HG03432 (cell line): ENCODE measurements around the gene TNC.
"Not testable (repeated sequence)": the region's sequence is repeated elsewhere in the genome, so short reads cannot be mapped to it uniquely, and the experiment has no call there.

Experiments
- ATAC-seq: cut with Tn5 transposase; IDR thresholded peaks from one replicate; pipeline ENCODE4 v1.9.1; 2021; ENCODE audit warnings: mild to moderate bottlenecking, moderate library complexity; ENCODE audit not compliant: unreplicated experiment

TNC gene

DNA sequence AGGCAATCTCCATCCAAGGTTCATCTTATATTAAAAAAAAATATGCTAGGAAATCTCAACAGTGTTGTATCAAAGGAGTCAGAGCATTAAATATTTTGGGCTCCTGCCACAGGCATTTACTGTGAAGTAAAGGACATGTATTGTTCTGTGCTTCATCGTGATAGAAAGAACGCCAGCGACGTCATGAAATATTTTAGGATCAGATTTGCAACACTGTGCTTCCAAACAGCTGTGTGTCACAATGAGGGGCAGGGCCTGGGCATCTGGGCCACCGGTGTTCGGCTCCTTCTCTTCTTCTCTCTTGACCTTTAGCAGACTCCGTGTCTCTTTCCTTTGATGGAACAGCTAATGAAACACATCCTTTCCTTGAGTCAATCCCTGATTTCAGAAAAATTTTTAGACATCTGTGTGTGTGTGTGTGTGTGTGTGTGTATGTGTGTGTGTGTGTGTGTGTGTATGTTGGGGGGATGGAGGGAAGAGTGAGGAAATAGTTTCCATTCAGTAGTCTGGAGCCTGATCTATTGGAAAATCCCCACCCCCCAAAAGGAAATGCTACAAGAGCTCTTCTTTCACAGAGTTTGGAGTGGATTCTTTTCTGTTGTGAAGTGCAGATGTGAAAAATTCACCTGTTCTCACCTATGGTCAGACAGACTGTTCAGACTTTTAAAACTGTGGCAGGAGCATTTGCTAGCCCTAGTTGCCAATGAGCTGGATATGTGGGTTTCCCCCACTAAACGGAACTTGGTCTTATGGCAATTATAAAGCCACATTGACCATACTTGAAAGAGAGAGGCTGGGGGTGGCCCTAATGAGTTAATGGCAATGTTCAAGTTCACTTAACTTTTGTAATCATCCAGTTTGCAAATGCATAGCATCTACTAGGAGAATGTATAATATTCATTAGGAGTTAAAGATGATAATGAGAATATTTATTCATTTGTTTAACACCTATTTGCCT, 18.1 kb upstream of the TNC start:
- ATAC-seq: no peak

DNA sequence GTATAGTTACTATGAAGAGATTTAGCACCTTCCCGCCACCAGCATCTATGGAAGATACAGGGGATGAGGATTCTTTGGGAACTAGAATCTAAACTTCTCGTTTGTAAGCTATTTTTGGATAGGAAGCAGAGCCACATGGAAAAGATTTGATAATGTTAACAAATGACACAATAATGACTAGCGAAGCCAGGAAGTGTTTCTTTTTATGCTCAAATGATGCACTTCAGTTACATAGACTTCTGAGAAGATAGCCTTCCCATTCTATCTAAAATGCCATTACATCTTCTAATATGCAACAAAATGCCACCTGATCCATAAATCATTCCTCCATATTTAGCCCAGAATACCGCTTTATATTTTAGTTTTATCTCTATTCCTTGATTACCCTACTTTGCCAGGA, 17.0 kb upstream of the TNC start:
- ATAC-seq: no peak

DNA sequence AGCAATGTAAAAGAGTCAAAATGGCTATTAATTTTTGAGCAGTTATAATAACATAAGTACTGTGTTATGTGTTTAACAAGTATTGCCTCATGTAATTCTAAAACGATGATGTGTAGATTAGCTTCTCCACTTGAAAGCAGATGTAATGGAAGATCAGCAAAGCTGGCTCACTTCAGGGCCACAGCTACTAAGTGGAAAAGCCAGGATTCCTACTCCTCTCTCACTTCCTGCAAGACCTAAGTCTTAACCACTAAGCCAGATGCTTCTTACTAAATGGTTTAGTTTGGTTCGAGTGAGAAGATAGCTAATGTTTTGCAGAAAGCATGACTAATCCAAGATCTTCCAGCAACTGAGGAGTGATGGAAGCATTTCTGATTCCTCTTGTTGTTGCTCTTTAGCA, 15.7 kb upstream of the TNC start:
- no peak for ATAC-seq

DNA sequence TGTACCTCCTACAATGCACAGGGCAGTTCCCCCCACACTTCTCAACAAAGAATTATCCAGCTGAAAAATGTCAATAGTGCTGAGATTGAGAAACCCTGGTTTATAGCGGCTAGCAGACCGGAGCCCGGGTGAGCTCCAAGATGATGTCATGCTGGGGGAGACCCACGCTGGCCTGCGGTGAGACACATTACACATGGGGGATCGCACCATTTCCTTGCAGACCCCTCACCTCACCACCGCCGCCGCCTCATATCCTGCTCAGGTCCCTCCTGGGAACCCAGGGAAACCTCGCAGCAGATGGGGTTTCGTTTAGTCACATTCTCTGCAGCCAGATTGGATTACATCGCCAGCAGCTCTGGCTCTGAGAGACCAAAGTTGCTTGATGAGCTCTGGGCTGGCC, 14.7 kb upstream of the TNC start:
- ATAC-seq: no peak

DNA sequence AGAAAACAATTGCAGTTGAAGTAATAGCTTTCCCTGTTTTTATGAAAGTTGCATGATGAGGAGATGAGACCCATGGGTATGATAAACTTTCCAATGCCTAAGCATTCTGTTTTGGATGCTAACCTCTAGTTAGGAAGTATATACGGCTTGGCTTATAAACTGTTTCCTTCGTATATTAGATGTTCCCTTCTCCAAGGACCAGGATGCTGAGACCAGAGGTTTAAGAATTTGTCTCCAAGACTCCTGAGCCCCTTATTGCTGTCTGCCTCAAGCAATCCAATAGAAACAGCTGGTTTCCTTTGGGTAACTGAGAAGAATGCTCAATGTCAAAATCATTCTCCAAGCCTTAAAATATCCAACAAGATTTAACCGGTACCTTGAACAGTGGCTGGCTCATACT, 12.2 kb upstream of the TNC start:
- ATAC-seq: no peak

DNA sequence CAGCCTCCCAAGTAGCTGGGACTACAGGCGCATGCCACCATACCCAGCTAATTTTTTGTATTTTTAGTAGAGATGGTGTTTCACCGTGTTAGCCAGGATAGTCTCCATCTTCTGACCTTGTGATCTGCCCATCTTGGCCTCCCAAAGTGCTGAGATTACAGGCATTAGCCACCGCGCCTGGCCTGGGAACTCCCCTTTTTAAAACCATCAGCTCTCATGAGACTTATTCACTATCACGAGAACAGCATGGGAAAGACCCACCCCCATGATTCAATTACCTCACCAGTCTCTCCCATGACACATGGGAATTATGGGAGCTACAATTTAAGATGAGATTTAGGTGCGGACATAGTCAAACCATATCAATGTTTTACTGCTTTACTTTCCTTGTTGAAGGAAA, 10.8 kb upstream of the TNC start:
- not testable (repeated sequence) for ATAC-seq

DNA sequence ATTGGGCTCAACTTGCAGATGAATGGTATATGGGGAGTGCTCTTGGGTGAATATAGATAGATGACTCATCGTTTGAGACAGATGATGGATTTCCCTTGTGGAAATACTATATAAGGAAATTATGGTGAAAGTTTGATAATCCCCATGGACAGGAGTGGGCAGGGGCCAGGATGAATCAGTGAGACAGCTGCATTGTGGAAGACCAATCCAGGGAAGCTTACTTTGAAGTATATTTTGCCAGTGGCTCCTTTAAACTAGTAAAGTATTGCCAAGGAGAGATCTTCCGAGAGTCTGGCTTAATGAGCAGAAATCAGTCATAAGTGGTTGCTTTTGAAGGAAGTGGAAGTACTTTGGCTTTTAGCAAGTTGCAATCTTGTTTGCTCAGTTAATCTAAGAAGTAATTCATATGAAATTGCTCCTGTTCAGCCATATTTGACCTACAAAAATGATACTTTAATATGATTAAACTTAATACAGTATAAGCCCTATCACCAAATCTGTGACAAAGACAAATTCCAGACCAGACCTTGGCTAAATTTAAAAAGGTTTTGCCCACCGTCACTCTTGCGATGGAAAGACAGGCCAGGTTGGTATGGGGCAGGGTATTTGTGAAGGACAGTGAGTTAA, 9.3 kb upstream of the TNC start:
- no peak for ATAC-seq

DNA sequence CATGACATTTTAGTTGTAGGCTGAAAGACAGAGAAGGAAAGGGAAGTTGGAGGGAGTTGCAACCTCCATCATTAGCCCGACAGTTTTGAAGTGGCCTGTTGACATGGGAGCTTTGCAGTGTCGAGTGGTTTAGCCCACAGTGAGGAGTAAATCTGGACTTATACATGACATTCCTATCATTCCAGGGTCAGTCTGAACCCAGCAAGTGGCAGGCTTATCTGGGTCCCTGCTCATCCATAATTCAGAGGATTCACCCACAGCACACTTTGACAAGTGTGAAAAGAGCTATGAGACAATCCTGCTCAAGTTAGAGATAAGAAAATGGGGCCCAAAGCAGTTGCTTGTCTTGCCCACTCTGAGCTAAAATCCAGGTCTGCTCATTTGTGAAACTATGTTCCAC, 8.4 kb upstream of the TNC start:
- no peak for ATAC-seq

DNA sequence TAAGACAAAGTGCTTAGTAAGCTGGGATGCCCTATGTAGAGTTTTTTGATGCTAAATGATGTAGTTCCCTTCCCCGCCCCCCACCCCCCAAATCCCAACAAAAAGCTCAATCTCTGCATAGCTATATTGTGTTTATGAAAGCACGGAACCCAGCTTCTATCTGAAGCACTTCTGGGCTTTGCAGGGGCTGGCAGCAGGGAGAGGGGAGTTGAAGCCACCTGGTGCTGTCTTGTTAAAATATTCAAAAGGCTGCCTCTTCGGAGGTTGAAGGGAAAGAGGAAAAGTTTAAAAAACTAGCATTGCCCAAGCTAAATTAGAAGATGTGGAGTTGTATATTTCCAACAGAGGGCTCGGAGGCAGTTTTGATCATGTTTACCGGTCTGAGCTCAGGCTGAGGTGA, 5.0 kb upstream of the TNC start:
- no peak for ATAC-seq

DNA sequence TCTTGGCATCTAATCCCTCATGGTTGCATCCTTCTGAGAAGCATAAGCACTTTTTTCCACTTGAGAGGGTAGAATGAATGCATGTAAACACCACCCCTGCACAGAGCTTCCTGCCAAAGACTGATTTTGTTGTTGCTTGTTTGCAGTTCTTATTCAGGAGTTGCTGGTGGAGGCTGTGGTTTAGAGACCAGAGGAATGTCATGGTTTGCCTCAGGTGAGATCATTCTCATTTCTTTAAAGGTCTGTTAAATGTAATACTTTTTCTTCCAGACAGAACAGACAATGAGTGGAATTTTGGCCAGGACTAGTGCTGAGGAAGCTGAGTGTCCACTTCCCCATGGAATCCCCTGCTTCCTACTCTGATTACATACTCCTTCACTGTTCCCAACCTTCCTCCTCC, 3.2 kb upstream of the TNC start:
- no peak for ATAC-seq

DNA sequence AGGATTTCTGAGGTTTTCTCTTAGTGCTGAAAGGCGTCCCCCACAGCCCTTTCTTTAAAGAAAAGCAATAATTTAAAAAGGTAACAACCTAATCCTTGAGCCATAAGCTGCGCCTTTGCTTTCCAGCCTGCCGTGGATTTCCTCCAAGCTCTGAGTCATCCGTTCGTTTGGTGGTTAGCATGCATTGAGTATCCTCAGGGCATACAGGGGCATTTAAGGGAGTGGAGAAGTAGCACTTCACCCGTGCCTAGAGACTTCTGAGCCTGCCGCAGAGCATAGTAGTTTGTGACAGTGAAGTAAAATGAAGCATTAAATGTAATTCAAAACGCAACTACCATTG, 892 bp upstream of the TNC start:
- ATAC-seq: no peak

DNA sequence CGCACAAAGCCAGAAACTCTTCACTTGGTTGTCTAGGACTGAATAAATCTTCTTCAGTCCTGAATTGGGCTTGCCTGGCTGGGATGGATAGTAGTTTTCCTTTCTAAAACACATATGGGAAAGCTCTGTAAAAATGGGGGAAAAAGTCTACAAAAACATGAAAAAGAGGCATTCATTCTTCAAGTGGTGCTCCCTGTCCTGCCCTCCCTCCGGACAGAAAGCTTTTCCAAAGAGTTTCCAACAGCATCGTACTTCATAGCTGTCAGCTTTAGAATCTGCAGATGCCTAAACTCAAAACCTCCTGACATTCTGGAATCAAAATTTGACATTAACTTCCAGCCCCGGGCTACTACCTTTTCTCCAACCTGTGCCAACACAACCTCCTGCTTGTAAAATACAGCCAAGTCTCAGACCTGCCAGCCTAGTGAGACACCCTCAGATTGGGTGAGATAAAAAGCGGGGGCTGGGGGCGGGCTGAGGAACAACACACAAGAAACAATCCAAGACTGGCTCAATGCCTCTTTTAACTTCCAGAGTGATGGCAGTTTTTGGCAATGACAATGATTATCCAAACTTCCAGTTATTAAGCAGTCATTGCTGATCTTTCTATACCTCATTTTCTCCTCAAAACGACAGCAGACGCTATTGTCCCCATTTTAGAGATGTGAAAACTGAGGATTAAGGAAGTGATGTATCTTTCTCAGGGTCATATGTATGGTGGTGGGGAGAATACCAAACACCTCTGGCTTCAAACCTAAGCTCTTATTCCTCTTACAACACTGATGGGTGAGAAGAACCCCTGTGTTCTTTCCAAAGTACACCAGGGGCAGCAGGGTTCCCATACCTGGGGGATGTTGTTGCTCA, 1.3 kb downstream of the TNC start:
- ATAC-seq: no peak

DNA sequence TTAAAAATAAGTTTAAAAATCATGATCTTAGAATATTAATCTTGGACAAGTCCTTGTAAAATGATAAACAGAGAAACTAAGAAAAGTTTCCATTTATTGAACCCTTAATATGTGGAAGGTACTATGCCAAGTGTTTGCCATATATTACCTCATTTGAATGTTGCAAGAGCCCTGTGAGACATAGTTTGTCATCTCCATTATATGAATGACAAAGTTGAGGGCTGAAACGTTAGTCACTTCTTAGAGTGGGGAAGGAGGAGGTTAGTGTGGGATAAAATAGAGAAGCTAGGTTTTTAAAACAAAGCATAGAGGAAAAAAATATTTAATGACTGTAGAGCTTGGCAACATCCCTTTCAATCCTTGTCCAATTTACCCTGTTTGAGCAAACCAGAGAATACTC, 2.0 kb downstream of the TNC start:
- no peak for ATAC-seq

DNA sequence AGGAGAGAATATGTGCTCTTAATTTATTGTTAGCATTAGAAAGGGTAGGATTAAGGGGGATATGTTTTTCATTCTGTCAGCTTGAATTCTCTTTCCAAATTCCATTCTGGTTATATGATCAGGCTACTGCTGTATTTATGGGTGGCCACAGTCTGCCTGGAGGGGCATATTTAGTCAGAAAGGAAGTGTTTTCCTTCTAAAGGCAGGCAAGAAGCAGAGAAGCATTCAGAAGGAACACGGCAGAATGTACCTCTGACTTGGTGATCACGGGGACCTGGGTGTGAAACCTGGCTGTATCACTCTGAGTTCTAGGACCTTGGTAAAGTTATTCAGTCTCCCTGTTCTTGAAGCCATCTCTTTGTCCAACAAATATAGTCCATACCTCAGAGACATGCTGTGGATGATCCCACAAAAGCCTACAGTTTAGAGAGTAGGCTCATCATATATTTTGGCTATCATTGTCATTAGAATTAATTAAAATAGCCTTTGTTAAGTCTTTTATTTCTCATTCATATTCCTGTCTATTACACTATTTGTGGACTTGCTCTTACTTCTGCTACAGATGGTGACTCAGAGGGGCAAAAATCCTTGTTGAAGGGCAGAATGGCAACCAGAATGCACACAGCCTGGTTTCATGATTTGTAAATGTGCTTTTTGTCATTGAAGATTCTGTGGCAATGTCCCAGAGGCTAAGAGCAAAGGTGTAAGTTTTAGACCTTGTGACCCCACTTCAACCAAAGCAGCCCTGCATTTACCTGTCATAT, 2.7 kb downstream of the TNC start:
- ATAC-seq: no peak

DNA sequence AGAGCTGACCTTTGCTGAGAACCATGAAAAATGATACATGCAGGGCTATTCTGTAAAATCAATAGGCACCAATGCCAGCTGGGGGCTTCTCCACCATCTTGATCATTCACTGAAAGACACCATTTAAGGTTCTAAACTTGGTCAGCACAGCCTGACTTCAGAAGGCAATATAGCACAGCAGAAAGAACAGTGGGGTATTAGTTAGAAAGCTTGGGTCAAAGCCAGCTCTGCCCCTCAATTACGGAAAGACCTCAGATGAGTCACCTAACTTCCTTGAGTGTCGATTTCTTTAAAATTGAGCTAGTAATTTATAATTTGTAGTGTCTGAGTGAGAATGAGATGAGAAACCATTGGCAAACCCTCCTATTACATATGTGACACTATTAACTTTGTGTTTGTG, 3.4 kb downstream of the TNC start:
- ATAC-seq: no peak

DNA sequence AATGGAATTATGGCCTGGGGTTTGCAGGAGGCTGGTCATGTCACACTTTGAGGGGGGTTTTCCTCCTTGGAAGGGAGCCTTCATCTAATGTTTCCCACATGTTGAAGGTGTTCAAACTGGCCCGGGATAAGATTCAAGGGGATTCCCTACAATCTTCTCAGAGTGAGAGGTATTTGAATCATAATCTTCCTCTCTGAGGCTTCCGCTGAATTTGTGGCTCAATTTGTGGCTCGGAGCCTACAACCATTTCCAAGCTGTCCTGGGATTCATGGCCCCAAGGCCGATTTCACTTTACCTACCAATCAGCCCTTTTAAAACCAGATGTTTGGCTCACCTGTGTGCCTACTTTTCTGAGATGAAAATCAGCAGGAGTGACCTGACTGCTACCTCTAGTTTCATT, 3.9 kb downstream of the TNC start:
- no peak for ATAC-seq

DNA sequence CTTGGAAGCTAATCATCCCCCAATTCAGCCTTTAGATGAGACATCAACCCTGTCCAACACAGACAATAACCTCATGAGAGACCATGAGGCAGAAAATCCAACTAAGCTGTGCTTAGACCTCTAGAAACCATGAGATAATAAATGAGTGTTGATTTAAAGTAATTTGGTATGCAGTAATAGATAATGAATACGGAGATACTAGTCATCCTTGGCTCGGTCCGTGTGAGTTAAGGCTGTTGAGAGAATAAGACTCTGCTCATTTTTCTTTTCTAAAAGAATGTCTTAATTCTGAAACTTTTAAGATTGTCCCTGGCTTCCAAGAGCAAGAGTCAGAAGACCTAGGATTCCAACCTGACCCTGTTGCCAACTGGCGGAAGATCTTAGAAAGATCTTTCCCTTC, 6.1 kb downstream of the TNC start:
- no peak for ATAC-seq

DNA sequence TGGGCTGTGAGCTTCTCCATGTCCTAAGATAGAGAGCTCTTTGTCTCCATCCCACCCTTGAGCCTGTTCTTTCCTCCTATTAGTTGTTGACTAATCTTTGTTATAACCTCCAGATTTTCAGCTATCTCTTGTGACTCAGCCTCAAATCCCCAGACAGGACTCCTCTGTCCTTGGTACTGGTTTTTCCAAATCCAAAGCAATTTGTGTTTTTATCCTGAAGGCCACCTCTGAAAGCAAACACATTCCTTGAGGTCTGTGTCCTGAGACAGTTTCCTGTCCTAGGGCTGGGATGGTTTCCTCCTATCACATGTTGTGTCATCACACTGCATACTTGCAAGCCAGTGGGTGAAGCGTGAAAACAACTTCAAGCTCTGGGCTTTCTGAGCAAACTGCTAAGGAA, 8.5 kb downstream of the TNC start:
- ATAC-seq: no peak

DNA sequence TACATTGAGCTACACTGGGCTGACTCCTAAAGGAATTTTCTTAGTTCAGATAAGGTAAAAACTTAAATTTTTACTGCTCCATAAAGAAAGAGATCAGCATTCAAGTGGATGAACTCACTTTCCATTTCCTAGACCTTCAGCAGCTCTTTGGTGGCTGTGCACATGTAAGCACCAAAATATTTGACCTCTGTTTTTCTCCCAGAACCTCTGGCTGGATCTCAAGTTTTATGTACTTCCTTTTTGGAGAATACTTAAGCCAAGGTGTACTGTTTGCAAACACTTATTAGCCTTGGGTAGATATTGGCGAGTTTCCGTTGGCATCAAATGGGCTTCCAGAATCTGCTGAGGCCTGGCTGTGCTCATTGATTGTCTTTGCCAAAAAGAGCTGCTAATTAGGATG, 10.3 kb downstream of the TNC start:
- ATAC-seq: no peak

DNA sequence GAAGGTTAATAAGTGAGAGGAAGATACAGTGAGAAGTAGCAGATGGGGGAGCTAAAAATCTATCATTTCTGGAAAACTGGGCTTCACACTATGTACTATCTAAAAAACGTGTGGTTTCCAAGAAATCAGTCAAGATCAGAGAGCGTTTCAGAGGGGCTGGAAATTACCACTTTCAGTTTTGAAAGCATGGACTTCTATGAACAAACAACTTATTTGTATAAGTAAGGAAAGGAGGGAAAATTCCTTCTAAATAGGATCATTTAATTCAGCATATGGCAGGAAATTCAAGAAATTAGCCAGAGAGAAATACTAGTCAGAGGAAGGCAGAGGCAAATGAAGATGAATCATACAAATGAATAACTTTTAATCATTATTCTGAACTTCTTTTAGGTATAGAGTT, 11.3 kb downstream of the TNC start:
- ATAC-seq: no peak

DNA sequence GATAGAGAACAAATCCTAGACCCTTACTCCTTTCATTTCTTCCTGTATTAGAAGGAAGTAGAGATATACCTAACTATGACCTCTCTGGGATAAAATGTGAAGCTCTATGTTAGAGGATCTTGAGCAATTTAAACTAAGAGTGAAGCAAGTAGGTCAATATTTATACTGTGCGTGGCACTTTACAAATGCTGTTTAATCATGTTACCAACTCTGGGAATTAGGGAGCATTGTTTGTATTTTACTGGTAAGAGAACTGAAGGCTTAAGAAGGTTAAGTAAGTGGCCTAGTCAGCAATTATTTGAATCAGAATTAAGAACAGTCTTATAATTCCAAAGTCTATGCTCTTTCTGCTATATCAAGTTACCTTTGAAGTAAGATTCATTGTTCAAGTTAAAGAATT, 12.0 kb downstream of the TNC start:
- ATAC-seq: no peak
